Calu3 (cell line): ENCODE results near the gene EPB41L5. TPM values are rescaled to one million over a fixed set of nuclear protein-coding genes. Genes with fewer than 3 reads are reported as not detected.

ENCODE experiments used
- BruUV-seq: library from RNA; stranded (reverse); fragments of 400-500 nt; replicated peaks from 2 replicates; lab custom pipeline; 2021; lab: Mats Ljungman, UMichigan
- CTCF ChIA-PET: fragments of 300-600 bp; sonication (Branson Sonifier 250); formaldehyde crosslinking; loops from one replicate; lab custom pipeline; 2022; ENCODE audit warnings: antibody characterized with exemption; lab: Charles Lee
- DNase-seq: peaks from one replicate; pipeline ENCODE4 v3.0.0; 2022
- H3K27ac Mint-ChIP-seq: one replicate; pipeline ENCODE4 v1.8.0; 2022; ENCODE audit warnings: mixed read lengths; ENCODE audit not compliant: unreplicated experiment
- H3K27me3 Mint-ChIP-seq: one replicate; pipeline ENCODE4 v1.8.0; 2022; ENCODE audit warnings: mixed read lengths; ENCODE audit not compliant: unreplicated experiment
- H3K36me3 Mint-ChIP-seq: one replicate; pipeline ENCODE4 v1.8.0; 2022; ENCODE audit warnings: mild to moderate bottlenecking, moderate library complexity, mixed read lengths; ENCODE audit not compliant: insufficient read depth, unreplicated experiment
- H3K4me1 Mint-ChIP-seq: one replicate; pipeline ENCODE4 v1.8.0; 2022; ENCODE audit warnings: mild to moderate bottlenecking, low read depth, mixed read lengths; ENCODE audit not compliant: unreplicated experiment
- H3K4me3 Mint-ChIP-seq: one replicate; pipeline ENCODE4 v1.8.0; 2022; ENCODE audit warnings: mild to moderate bottlenecking, low read depth, moderate library complexity, mixed read lengths; ENCODE audit not compliant: unreplicated experiment
- H3K9me3 Mint-ChIP-seq: one replicate; pipeline ENCODE4 v1.8.0; 2022; ENCODE audit warnings: low read depth, mixed read lengths; ENCODE audit not compliant: unreplicated experiment
- intact Hi-C: fragments of 100-400 bp; cut with micrococcal nuclease; formaldehyde crosslinking; loops from one replicate; pipeline ENCODE4 v1.10.0; 2022; ENCODE audit not compliant: unreplicated experiment
- total RNA-seq: library from RNA; stranded (reverse); gene quantifications from 2 replicates; pipeline ENCODE4 v1.2.3, GENCODE V29; 2022
- TF ChIP-seq, protein P1 (sequence below): fragments of 200-600 bp; IDR thresholded peaks from one replicate; pipeline ENCODE4 v1.8.0; 2022; ENCODE audit warnings: antibody characterized with exemption; ENCODE audit not compliant: unreplicated experiment

The EPB41L5 gene
- total RNA-seq, 1 experiment from 2014 or later = 27.7 TPM

- no peak overlapping the region for H3K4me3 Mint-ChIP-seq
- no peak for DNase-seq
- BruUV-seq = no TSS peak
- intact Hi-C loops = no loop called here
- H3K27me3 Mint-ChIP-seq = no peaks in the 10 kb centered on the region
- H3K36me3 Mint-ChIP-seq = no peaks in the 10 kb centered on the region
- H3K9me3 Mint-ChIP-seq = no peaks in the 10 kb centered on the region
- CTCF ChIA-PET = no interaction called here
- H3K27ac Mint-ChIP-seq = no peak overlapping the region
- no peaks in the 10 kb centered on the region for H3K4me1 Mint-ChIP-seq
- TF ChIP-seq, protein P1, sequence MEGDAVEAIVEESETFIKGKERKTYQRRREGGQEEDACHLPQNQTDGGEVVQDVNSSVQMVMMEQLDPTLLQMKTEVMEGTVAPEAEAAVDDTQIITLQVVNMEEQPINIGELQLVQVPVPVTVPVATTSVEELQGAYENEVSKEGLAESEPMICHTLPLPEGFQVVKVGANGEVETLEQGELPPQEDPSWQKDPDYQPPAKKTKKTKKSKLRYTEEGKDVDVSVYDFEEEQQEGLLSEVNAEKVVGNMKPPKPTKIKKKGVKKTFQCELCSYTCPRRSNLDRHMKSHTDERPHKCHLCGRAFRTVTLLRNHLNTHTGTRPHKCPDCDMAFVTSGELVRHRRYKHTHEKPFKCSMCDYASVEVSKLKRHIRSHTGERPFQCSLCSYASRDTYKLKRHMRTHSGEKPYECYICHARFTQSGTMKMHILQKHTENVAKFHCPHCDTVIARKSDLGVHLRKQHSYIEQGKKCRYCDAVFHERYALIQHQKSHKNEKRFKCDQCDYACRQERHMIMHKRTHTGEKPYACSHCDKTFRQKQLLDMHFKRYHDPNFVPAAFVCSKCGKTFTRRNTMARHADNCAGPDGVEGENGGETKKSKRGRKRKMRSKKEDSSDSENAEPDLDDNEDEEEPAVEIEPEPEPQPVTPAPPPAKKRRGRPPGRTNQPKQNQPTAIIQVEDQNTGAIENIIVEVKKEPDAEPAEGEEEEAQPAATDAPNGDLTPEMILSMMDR = no peak
These were observed 192.2 kb downstream of the EPB41L5 start for GRCh38 chr2:120204945-120205670.

GRCh38 chr2:120206022-120206581 lies 193.2 kb downstream of the EPB41L5 start:
- CTCF ChIA-PET = no interaction called here
- no peak overlapping the region for H3K4me3 Mint-ChIP-seq
- TF ChIP-seq, protein P1 = no peak
- intact Hi-C loops = no loop called here
- H3K27ac Mint-ChIP-seq = no peak overlapping the region
- H3K27me3 Mint-ChIP-seq = no peaks in the 10 kb centered on the region
- no peaks in the 10 kb centered on the region for H3K36me3 Mint-ChIP-seq
- DNase-seq = peak; percentile 29
- H3K4me1 Mint-ChIP-seq = no peaks in the 10 kb centered on the region
- BruUV-seq = no TSS peak
- no peaks in the 10 kb centered on the region for H3K9me3 Mint-ChIP-seq

DNA sequence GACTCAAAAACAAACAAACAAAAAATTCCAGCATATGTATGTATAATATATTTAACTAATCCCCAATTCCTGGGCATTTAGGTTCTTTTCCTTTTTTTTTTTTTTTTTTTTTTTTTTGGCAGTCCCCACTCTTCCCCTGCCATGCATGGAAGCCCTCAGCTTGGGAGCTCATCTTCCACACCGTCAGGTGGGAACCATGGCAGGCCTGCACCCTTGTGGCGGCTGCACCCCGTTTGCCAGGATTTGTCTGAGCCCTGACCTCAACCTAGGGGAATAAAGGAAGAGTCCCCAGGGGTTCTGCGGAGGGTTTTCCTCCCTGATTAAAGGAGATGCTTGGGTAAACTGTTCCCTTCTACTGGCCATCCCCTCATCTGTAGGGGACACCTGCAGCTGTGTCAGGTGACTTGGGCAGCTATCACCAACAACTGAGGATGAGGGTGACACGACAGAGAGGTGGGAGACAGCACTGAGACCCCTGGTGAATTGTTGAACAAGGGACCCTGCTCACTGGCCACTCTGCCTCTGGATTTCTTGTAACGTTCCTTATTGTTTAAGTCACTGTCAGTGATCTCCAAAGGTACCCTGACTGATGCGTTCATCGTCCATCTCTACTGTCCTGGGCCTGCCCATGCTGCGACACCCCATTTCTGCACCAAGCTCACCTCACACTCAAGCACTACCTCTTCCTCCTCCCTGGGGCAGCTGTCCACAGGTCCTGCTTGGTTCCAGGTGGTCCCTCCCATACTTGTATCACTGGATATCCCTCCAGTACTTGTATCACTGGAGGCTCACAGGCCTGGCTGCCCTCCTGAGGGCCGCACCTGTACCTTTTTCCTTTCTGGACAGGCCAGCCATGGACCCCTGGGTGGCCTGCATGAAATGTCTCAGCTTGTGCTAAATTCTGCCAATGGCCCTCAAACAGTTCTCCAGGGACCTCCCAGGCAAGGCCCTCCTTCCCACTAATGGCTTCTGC lies 195.8 kb downstream of the EPB41L5 start:
- no TSS peak for BruUV-seq
- Mint-ChIP-seq H3K4me3 (no peak overlapping the region), H3K27me3 (no peaks in the 10 kb centered on the region), H3K36me3 (no peaks in the 10 kb centered on the region), H3K4me1 (no peaks in the 10 kb centered on the region), H3K27ac (no peak overlapping the region), H3K9me3 (no peaks in the 10 kb centered on the region)
- CTCF ChIA-PET = no interaction called here
- intact Hi-C loops = no loop called here
- DNase-seq = no peak
- TF ChIP-seq, protein P1 = no peak

- H3K4me3 Mint-ChIP-seq = no peak overlapping the region
- no peak overlapping the region for H3K27ac Mint-ChIP-seq
- TF ChIP-seq, protein P1 = no peak
- H3K4me1 Mint-ChIP-seq = no peaks in the 10 kb centered on the region
- H3K27me3 Mint-ChIP-seq = no peaks in the 10 kb centered on the region
- no TSS peak for BruUV-seq
- intact Hi-C loops = no loop called here
- no peak for DNase-seq
- no peaks in the 10 kb centered on the region for H3K36me3 Mint-ChIP-seq
- CTCF ChIA-PET = interaction anchor here (0.5 kb wide), 1 partner anchor 1694 kb away, joined by 3 read pairs; no protein-coding TSS in a partner anchor
- no peaks in the 10 kb centered on the region for H3K9me3 Mint-ChIP-seq
These were observed 196.8 kb downstream of the EPB41L5 start for GRCh38 chr2:120209427-120210269.
